22Rv1 (cell line): Measurements from ENCODE around the gene SDR42E1.

Experiments
- CTCF ChIP-seq: fragments of 450-650 bp; IDR thresholded peaks from 2 replicates; pipeline ENCODE4 v1.5.1; 2017; ENCODE audit warnings: mild to moderate bottlenecking
- ZFX ChIP-seq: fragments of 450-650 bp; IDR thresholded peaks from 2 replicates; pipeline ENCODE4 v1.6.1; 2017; ENCODE audit warnings: antibody characterized with exemption, borderline replicate concordance

GRCh38 chr16:82011199-82011641 is at the start of gene SDR42E1:
- TF ChIP-seq CTCF: no peak
- no peak for TF ChIP-seq ZFX
